OCI-LY1 (cell line): ENCODE measurements around the gene HAND1.

ENCODE experiments used
- CTCF ChIP-seq: fragments of 200-600 bp; sonication (generic), shearing (Covaris generic); IDR thresholded peaks from 2 replicates; pipeline ENCODE4 v1.5.1; 2017; ENCODE audit warnings: mild to moderate bottlenecking, antibody characterized with exemption, low read length, moderate library complexity, mixed read lengths
- EZH2 ChIP-seq: fragments of 200-600 bp; sonication (generic), shearing (Covaris generic); IDR thresholded peaks from 2 replicates; pipeline ENCODE4 v1.8.0; 2017; ENCODE audit warnings: borderline replicate concordance, mixed run types, mild to moderate bottlenecking, antibody characterized with exemption, low read length, moderate library complexity, mixed read lengths

- no peak for TF ChIP-seq CTCF
- no peak for TF ChIP-seq EZH2
These were observed 16.0 kb upstream of the HAND1 start for GRCh38 chr5:154494036-154494435.
